Globus pallidus (tissue), 1 donor: ENCODE measurements around the gene SEC16A.

ENCODE experiments used
- DNase-seq: peaks from one replicate; pipeline ENCODE4 v3.0.0-alpha.2; 2015; ENCODE audit warnings: low spot score

SEC16A gene

GRCh38 chr9:136482793-136483588, at the start of gene SEC16A:
TSS of gene SEC16A (minus strand) at chr9:136483040. CDS start at chr9:136477615, 5,425 bp downstream.
- peak; percentile 99 for DNase-seq

- DNase-seq: no peak
These were observed 49.3 kb upstream of the SEC16A start for GRCh38 chr9:136531904-136532798.

GRCh38 chr9:136531186-136531903, 48.5 kb upstream of the SEC16A start:
- no peak for DNase-seq

GRCh38 chr9:136530461-136531089, 47.7 kb upstream of the SEC16A start:
- DNase-seq: no peak

- no peak for DNase-seq
These were observed 46.9 kb upstream of the SEC16A start for GRCh38 chr9:136529516-136530460.

- DNase-seq: no peak
These were observed 46.0 kb upstream of the SEC16A start for GRCh38 chr9:136528716-136529341.

- DNase-seq: no peak
These were observed 45.2 kb upstream of the SEC16A start for GRCh38 chr9:136527721-136528710.

DNA sequence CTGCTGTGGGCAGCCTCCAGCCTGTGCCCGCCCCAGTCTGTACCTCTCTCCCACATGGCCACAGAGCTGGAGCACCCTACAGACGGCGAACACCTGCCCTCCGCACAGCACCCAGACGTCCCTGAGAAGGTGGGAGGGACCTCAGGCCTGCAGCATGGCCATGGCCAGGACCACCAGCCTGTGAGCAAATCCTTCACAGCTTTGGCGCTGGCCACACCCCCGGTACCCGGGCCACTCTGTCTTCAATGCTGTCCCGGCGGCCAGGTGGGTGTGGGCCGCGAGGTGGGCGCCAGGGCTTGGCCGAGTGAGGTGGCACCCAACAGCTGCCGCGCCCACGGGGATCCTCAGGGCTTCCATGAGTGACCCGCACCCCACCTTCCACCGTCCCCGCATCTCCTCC, 44.3 kb upstream of the SEC16A start:
- DNase-seq: no peak

DNA sequence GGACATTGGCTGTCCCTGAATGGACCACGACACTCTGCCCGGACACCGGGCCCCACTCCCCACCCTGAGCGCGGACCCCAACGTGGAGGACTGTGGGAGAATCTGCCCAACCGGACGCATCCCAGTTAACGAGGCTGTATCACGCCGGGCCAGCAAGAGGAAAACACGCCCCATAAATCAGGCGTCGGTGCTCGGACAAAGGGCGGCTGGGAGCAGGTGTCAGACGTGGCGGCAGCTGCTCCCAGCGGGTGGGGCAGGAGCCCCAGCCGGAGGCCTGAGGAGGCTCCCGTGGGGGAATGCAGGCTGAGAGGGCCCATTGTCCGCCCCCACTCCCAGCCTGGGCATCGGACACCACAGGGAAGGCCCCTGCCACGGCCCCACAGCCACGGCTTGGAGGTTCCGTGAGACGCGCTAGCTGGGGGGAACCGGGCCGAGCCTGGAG, 43.8 kb upstream of the SEC16A start:
- peak; percentile 92 for DNase-seq

DNA sequence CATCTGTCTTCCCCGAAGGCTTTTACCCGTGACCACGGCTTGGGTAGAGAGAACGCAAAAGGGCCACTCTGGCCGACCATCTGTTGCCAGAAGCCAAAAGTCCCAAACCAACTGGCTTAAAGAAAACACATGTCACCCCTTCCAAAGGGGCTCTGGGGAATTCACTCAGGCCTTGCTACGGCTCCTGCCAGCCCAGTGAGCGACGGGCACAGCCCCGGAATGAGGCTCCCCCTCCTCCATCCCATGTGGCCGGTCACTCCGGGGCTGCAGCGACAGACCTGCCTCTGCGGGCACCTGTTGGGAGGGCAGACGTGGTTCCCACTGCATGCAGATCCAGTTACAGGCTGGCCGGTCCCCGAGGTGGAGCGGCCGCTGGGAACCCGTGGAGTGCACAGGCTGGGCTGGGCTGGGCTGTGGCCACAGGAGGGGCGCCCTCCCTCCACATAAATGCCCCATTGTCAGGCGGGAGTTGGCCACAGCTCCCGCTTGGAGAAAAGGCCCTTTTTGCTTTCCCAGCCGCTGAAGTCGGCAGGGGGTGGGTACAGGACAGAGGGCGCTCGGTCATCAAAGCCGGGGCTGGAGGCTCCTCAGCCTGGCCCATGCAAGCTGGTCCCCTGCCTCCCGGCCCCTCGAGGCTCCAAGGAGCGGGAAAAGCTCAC, 43.1 kb upstream of the SEC16A start:
- DNase-seq: peak; percentile 99

DNA sequence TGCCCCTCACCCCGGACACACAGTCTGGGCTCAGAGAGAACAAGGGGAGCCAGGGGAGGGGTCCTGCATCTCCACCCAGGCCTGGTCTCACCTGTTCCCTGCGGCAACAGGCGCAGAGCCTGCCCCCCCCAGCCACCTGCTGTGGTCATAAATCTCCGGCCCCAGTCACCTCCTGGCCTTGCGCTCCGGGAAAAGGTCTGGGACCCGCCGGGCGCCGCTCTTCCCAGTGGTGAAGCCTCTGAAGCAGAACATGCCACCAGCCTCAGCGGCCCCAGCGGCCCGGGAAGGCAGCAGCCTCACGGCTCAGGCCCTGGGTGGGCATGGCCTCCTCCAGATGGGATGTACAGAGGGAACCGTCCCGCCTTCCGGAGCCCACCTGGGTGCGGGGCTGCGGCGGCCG, 42.4 kb upstream of the SEC16A start:
- DNase-seq: no peak

- no peak for DNase-seq
These were observed 39.7 kb upstream of the SEC16A start for GRCh38 chr9:136522314-136523237.

DNA sequence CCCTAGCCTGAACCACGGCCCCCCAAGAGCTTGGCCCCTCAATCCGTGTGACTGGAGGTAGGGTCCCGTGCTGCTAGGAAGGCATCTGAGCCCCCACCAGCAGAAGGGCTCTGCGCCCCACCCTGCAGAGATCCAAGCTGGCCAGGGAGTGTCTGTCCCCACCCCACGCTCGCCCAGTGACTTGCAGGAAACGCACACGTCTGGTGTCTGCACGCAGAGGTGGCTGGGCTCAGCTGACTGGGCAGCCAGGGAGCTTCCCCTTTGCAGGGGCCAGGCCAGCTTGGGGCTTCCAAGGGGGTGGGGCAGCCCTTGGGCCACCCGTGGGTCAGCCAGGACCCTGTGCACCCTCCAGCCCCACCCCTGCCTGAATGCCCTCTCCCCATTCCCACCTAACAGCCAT, 38.7 kb upstream of the SEC16A start:
- no peak for DNase-seq

DNA sequence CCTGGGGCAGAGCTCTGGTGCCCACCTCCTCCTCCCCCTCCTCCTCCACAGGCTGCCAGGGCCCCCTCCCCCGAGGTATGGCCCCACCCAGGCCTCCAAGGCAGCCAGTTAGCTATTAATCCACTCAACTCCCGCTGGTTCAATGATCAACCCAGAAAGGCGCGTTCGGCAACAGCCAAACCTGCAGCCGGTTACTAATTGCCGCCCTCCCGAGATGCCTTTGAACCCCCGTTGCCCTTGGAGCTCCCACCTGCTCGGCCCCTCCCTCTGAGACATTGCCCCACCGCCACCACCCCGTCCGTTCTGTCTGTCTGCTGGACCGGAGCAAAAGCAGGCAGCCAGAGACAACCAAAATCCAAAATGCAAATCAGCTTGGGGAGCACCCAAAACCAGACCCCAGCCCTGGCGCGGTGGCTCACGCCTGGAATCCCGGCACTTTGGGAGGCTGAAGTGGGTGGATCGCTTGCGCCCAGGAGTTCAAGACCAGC, 37.3 kb upstream of the SEC16A start:
- DNase-seq: no peak

- no peak for DNase-seq
These were observed 36.6 kb upstream of the SEC16A start for GRCh38 chr9:136519263-136520052.

DNA sequence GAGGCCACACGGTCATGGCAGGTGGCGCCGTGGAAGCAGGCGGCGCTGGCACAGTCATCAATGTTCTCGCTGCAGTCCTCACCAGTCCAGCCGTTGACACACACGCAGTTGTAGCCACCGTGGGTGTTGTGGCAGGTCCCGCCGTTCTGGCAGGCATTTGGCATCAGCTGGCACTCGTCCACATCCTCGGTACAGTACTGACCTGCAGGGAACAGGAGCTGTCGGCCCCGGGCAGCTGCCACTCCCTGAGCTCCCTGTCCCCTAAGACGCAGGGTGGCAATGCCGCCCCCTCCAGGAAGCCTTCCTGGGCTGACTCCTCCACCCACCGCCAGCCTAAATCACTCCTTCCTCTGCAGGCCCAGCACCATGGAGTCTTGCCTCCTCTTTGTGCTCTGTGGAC, 35.8 kb upstream of the SEC16A start:
- no peak for DNase-seq
